GM12872 (cell line): ENCODE results near the gene MSRB1.

Experiments used
- CTCF ChIP-seq: IDR thresholded peaks from 3 replicates; pipeline ENCODE4 v1.5.1; 2011; ENCODE audit warnings: low read depth, mild to moderate bottlenecking, low read length, moderate library complexity; ENCODE audit not compliant: insufficient read depth

Gene MSRB1

DNA sequence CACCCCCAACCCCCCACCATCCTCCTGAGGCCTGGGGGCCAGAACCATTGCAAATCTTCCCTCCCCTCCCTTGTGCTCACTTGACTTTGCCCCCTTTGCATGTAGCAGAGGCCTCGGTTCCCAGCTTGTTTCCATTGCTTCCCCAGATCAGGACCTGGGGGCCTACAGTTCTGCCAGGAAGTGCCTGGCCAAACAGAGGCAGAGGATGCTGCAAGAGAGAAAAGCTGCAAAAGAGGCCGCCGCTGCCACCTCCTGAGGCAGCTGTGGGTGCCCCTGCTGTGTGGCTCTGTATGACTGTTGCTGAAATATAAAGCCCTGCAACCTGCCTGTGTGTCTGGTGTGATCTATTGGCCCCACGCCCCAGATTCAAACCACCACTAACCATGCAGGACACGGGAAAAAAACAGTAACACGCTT is 18.7 kb upstream of the MSRB1 start:
- TF ChIP-seq CTCF: no peak

- TF ChIP-seq CTCF: no peak
These were observed 17.9 kb upstream of the MSRB1 start for GRCh38 chr16:1960665-1961630.

GRCh38 chr16:1959269-1960039 is 16.5 kb upstream of the MSRB1 start, which contains the start of gene NDUFB10:
TSS of gene NDUFB10 (plus strand) at chr16:1959538. CDS start at chr16:1959625, 87 bp downstream.
- peak; percentile 73; the same call in 2 of the 3 replicates for TF ChIP-seq CTCF

DNA sequence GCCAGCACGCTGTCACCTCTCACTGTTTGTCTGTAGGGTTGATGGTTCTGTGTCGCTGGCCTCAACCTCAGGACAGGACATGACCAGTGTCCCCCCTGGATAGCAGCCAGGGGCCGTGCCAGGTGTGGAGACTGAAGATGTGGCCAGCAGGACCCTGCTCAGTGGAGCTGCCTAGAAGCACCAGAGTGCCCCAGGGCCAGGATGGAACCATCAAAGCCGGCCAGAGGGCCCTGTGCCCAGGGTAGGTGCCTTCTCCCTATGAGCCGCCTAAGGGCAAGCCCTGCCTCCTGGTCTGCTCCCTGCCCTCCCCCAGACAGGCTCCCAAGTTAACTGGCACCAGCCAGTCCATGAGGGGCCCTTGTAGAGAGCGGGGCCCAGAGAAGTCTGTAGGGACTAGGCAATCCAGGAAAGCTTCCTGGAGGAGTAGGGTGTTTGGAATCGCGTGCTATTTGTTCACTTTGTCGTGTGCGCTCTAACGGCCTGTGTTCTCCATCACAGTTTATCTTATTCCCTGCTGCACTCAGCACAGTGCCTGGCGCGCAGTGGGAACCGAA is 15.8 kb upstream of the MSRB1 start:
- TF ChIP-seq CTCF: no peak

DNA sequence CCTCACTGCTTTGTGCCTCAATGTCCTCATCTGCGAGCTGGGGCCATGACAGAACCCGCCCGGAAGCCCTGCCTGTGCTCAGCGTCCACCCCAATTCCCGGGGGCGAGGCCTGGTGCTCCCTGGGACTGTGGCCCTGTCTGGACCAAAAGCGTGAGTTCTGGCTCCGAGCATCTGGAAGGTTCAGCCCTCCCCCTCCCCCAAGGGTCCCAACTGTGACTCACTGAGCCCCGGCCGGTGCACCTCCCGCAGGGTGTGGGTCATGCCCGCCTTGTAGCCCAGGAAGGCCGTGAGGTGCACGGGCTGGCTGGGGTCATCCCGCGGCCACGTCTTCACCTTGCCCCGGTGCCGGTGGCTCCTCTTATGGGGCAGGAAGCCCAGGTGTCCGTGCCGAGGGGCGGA is 10.7 kb upstream of the MSRB1 start:
- TF ChIP-seq CTCF: no peak

GRCh38 chr16:1950559-1950958 is 7.6 kb upstream of the MSRB1 start:
- TF ChIP-seq CTCF: no peak

DNA sequence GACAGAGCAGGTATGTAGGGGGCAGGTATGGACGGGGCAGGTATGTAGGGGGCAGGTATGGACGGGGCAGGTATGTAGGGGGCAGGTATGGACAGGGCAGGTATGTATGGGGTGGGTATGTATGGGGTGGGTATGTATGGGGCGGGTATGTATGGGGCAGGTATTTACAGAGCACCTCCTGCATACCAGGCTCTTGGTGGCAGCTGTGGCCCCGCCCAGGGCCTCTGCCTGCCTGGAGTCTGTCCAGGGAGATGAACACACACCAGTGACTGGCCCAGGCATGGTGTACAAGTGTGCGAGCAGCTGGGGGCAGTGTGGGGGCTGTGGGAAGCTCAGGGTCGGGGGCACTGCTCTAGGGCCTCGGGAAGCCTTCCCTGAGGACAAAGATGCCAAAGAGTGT is 7.0 kb upstream of the MSRB1 start:
- TF ChIP-seq CTCF: no peak
